ENCODE data around the gene GRIK3.

GRIK3 gene

DNA sequence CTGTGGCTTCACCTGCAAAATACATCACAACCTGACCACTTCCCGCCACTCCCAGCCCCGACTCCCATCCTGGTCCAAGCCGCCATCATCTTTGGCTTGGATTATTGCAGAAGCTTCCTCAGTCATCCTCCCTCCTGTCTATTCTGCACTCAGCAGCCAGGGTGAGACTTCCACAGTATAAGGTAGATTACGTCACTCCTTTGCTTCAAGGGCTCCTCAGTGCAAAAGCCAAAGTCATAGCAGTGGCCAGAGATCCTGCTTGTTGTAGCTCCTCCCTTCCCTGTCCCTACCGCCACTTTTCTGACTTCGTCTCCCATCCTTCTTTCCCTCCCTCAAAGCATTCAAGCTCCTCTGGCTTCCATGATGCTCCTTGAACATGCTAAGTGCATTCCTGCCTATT is 152.8 kb downstream of the GRIK3 start:
- DNase-seq (ENCODE audit: low read depth in 1 of 2, low spot score in 1 of 2) = no peak

DNA sequence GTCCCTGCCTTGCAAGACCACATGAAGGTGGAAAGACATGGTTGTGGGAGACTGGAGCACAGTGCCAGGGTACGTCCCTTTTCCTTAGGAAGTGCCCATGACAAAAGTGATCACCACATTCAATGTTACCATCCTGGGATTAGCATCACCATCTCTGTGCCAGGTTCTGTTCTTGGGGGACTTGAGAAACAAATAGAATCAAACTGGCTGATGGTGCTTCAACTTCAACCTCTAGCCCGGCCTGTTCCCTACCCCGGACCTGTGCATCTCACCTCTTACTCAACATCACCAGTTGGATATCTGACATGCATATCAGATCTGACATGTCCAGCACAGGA is 153.3 kb downstream of the GRIK3 start:
- no peak for DNase-seq (ENCODE audit: low read depth in 1 of 2, low spot score in 1 of 2)

DNA sequence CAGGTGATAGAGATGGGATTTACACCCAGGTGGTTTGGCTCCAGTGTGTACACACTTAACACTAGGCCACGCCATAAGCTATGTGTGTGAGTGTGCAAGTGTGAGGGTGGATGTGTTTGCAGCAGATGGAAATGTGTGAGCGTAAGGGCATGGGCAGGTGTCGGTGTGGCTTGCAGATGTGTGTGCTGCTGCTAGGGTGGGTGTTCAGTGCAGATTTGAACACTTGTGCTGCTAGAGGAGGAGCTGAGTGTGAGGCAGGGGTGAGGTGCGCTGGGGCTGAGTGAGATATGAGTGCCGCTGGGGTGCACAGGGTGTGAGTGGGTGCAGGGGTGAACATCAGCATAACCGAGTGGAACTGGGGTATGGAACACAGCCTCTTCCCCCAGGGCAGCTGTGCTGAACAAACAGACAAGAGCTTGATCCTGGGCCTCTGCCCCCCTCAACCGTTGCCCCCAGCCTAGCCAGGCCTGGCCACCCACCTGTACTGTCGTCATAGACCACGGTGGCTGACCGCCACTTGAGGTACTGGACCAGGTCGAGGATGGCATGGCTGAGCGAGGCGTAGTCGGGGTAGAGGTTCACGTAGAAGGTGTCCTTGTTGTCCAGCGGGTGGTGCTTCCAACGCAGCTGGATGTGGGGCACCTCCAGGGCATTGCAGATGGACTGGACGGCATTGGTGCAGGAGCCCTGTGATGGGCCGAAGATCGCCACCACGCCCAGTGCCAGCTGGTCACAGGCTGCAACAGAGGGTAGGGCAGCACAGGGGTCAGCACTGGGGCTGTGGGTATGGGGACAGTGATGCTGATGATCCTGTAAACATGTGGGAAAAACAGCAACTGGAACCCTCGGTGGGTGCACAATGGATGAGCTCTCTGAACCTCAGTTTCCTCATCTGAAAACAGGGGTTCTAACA is 153.9 kb downstream of the GRIK3 start:
- no peak for DNase-seq (ENCODE audit: low read depth in 1 of 2, low spot score in 1 of 2)

DNA sequence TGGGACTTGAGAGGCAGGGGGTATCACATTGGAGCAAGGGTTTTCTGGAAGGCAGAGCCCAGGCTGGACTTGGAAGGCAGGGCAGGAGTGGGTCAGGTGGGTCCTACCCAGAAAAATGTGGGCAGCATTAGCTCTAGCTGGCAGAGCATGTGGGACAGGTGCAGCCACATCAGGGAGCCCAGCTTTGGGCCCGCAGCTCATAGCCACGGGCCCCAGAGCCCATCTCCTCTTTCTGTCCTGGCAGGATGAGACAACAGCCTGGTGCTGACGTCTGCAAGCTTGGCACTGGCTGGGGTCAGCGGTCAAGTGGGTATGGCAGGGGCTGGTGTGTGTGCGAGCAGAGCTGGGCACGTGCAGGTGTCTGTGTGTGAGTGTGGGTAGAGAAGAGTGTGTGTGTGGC is 154.7 kb downstream of the GRIK3 start:
- DNase-seq (ENCODE audit: low read depth in 1 of 2, low spot score in 1 of 2) = no peak

DNA sequence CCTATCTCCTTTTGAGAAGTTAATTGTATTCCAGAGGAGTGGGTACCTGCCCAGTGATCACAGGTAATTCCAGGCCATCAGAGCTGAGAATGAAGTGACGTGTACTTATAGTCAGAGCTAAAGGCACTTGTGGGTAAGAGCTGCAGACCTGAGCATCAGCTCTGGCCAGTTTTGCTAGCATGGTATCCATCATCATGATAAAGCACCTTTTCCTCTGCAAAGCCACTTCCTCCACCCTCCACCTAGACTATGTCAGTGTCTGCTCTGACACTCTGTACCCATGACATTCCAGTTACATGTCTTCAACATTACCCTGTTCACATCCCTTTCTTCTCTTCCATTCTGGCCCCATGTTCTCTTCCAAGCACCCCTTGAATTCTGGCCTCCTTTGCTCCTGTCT is 157.3 kb downstream of the GRIK3 start:
- no peak for DNase-seq (ENCODE audit: low read depth in 1 of 2, low spot score in 1 of 2)

DNA sequence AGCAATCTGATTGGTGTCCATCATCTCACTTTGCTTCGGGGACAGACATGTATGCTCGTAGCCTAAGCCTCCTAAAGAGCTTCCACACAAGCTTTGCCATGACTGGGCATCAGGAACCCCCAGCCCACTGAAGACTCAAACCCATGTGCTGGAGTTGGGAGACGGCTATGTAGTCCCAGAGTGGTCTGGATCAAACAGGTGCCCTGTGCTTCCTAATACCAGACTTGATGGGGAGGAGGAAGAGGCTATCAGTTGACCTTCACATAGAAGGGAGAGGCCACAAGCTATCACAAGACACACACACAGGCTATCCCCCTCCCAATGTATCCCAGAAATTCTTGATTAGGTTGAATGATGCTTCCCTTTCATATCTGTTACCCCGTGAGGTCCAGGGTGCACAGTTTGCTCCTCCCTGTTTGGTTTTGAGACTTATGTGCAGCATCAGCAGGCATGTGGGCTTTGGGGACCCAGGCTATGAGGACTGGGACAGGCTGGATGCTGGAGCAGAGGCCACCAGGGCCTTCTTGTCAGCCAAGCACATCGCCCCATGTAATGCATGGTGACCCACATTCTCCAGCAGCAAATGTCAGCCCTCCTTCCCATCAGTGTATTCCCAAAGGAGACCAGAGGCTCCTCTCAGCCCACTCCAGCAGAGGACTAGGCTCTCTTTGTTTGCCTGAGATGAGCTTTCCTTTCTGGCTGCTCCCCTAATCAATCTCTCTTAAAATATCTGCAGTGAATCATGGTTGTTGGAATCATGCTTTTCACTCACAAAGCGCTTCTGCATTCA is 159.8 kb downstream of the GRIK3 start:
- no peak for DNase-seq (ENCODE audit: low read depth in 1 of 2, low spot score in 1 of 2)

DNA sequence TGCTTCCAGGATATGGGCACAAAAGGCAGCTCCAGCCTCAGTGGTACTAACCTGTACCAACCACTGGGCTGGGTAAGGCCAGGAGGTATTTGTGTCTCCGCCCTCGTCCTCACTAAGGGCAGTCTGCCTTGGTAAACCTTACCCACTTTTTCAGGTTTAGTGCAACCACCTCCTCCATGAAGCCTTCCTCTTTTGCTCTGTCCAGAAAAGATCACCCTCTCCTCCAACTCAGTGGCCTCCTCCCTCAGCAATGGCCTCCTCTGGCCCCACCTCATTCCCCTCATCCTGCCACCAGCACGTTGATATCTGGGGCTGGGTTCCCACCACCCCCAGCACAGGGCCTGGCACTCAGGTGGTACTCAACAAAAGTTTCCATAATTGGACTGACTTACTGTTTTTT is 161.5 kb downstream of the GRIK3 start:
- DNase-seq (ENCODE audit: low read depth in 1 of 2, low spot score in 1 of 2) = no peak

DNA sequence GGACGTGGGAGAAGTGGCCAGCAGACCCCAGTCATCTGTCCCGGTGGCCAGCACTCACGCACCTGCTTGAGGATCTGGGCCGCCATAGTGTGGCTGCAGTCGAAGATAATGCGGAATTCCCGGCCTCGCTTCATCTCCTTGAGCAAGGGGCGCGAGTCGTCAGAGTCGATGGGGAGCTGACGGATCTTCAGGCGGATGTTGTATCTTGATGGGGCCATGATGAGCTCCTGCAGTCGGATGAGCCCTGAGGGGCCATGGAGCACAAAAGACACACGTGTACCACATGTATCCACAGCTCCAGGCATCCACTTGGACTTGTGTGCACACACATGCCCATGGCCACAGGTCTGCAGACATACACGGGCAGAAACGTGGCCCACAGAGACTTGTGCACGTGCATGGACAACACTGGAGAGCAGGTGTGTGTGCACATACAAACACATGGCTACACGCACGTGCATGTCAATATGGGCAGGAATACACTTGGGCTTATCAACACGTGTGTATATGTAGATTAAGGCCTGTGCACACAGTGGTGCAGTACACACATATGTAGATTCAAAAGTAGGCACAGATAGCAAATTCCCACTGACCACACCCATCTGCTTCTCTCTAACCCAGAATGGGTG is 162.1 kb downstream of the GRIK3 start:
- no peak for DNase-seq (ENCODE audit: low read depth in 1 of 2, low spot score in 1 of 2)

DNA sequence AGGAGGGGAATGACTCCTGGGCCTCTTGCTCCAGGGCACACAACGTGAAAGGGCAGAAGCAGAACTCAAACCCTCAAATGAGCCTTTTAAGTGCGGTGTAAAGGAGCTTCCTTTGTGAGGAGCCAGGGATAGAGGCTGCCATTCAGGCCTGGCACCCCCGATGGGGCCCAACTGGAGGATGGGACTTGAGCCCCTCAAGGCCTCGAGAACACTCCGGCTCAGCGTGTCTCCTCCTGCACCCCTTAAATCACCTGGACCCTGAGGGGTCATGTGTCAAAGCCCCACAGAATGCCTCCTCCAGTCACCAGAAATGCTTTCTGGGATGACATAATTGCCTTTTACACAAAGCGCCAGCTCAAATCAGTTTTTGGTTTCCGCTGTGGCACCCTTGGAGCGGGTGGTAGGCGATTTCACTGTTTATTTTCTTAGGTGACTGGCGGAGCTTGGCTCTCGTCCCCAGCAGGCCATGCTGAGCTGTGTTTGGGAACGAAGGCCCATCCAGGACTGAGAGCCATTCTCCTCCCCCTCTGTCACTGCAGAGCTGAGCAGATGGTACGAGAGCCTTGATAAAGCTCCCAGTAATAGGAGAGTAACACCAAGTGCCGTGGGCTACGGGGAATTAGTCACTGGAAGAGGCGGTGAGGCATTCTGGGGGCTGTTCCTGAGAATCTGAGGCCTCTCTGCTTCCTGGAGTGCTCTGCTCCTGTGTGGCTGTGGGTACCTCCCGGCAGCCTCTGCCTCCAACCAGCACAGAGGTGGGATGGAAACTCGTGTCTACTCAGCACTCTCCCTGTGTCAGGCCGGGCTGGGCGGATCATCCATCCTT is 163.0 kb downstream of the GRIK3 start:
- DNase-seq (ENCODE audit: low read depth in 1 of 2, low spot score in 1 of 2) = no peak

DNA sequence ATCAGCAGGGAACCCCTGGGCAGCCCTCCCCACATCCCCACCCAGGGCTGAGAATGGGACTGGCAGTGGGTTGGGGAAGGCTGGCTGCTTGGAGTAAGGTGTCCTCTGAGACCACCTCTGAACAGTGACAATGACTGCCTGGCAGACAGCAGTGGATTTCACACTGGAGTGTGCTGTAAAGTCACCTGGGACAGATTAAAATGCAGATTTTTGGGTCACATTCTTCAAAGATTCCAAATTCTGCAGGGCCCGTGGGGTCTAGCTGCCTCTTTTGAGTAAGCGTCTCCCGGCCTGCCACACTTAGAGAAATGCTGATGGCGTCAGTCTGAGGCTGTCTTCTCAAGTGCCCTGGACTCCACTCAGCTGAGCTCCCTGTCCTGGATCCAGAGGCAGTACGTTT is 164.5 kb downstream of the GRIK3 start:
- DNase-seq (ENCODE audit: low read depth in 1 of 2, low spot score in 1 of 2) = no peak

DNA sequence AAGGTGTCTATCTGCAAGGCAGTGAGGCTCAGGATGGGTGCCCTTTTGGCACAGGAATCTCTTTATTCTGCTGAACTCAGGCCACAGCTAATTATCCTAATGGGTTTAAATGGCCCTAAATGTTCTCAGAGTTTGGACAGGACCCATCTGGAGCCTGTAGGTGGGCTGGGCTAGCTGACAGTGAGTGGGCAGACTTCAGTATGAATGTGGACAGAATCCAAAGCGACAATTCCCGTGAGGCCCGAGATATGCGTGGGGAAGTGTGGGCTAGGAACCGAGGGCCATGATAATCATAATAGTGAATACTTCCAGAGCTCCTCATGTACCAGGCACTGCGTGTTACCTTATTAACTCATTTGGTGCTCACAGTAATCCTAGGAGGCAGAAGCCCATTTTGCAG is 165.3 kb downstream of the GRIK3 start:
- no peak for DNase-seq (ENCODE audit: low read depth in 1 of 2, low spot score in 1 of 2)

DNA sequence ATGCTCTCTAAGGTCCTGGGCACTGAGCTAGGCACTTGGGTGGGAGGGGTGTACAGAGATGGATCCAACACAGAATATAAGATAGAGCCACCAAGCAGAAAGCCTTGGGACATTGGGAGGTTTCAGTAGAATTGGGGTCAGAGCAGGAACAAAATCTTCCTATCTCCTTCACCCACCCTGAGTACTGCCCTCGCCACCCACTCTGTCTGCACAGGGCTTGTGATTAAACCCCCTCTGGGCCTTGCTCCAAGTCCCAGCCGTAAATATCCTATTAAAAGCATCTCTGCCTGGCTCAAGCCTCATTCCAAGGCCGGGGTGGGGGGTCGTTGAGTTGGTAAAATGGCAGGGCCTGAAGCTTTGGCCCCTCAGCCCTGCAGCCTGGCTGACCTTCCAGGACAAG is 166.7 kb downstream of the GRIK3 start:
- DNase-seq (ENCODE audit: low read depth in 1 of 2, low spot score in 1 of 2) = no peak

DNA sequence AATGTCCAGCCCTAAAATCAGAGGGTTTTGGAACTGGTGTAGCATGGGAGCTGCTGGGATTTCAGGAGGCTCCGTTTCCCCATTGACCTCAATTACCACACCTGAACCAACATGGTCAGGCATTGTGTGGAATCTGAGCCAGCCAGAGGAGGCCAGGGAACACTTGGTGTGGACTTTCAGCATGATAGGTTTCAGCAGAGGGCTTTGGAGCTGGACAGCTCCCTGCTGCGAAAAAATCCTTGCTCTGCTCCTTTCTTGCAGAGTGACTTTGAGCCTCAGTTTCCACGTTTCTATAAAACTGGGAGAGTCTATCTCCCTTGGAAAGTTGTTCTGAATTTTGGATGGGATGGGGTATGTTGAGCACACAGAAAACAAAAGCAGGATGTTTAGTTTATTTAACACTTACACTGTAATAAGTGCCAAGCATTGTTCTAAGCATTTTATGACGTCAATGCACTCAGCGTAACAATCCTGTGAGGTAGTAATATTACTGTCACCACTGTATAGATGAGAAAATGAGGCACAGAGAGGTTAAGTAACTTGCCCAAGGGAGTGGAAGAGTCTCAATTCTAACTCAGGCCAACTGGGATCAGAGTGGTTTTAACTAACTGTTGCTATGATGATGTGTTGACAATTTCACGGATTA is 168.0 kb downstream of the GRIK3 start:
- no peak for DNase-seq (ENCODE audit: low read depth in 1 of 2, low spot score in 1 of 2)

DNA sequence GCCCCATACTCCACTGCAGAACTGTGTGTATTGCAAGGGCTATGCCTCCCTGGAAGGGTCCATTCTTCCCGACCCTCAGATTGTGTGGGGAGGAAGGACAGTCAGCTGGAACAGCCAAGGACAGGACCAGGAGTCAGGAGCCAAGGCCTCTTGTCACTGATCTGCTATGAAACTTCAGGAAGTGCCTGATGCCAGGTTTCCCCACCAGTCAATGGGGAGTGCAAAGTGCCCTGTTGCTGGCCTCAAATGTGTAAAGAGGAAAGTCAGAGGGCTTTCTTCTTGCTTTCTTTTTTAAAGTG is 168.8 kb downstream of the GRIK3 start:
- DNase-seq (ENCODE audit: low read depth in 1 of 2, low spot score in 1 of 2) = no peak

DNA sequence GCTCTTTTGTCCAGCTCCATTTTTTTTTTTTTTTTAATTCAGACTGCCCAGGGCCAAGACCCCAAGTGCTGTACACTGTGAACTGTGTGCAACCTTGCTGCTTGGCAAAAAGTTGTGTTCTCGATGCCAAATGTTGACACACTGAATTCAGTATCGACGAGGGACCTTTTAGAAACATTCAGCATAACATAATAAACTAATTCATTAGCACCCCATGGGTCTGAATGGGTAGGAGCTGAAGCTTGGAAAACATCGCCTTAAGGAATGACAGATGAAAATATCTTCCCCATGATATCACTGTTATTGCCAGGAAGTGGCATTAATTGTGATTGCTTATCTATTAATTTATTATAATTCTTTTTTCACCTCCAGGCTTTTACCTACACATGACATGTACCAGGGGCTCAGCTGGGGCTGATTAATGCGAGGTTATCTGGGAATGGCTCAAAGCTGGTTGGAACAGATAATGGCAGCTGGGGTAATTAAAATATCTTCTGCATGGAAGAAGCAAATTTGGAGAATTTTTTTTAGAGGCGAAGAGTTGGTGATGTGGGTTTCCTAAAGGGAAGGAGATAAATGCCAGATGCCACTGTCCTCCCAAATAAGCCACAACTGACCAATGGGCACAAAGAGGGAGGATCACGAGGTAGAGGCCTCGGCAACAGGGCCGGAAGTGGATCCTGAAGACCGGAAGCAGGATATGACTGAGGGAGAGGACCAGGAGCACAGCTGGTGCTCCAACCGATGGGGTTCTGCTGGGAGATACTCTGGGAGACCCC is 169.3 kb downstream of the GRIK3 start:
- no peak for DNase-seq (ENCODE audit: low read depth in 1 of 2, low spot score in 1 of 2)

DNA sequence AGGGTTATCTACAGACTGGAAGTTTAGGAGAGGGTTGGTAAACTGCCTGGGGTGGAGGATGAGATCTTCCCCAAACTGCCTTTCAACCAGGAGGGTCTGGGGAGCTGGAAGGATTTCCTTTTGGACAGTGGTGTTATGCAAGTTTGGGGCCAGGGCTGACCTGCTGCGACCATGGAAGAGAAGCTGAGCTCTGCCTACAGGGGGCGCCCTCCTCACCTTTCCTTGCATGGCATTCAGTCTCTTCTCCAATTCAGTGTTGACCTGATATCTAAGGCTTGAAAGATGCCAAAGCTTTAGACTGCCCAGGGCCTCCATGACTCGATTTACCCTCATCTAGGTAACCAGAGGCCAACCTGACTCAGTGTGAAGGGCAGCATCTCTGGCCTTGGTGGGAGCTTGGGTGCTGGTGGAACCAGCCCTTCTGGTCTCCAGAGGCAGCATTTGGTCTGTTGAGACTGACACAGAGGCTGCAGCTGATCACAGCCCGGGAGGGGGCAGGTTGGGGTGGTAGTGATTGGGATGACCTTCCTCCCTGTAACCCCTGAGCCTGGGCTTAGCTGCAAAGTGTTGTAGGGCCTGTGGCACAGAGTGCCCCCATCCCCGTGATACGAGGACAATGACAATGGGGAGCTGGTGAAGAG is 170.0 kb downstream of the GRIK3 start:
- no peak for DNase-seq (ENCODE audit: low read depth in 1 of 2, low spot score in 1 of 2)

DNA sequence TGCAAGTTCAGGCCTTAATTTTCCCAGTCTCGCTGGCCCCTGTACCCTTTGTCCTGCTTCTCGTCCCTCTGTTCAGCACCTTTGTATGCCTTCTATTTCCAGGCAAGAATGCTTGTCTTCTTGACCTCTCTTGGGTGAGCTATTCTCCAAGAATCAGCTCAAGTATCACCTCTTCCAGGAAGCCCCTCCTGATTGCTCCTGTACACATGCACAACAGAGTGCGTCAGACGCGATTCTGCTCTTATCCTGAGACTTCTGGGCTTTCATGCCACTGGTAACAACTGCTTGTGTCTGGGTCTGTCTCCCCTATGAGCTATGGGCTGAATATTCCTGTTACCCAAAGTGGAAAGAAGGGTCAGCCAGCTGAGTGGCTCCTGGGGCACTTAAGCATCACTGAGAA is 170.8 kb downstream of the GRIK3 start:
- no peak for DNase-seq (ENCODE audit: low read depth in 1 of 2, low spot score in 1 of 2)

DNA sequence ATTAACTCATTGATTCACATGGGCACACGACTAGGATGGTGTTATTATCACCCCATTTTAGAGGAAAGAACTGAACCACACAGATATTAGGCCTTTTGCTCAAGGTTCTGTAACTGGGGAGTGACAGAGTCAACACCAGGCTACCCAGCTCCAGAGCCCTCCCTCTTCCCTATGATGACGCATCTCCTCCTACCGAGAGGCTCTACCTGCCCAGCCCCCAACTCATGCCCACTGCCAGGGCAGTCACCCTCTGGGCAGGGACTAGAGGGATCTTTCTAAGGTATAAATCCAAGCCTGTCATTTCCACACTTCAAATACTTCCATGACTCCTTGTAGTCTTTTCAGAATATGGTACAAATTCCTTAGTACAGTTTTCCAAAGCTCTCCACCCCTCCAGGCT is 171.3 kb downstream of the GRIK3 start:
- no peak for DNase-seq (ENCODE audit: low read depth in 1 of 2, low spot score in 1 of 2)

DNA sequence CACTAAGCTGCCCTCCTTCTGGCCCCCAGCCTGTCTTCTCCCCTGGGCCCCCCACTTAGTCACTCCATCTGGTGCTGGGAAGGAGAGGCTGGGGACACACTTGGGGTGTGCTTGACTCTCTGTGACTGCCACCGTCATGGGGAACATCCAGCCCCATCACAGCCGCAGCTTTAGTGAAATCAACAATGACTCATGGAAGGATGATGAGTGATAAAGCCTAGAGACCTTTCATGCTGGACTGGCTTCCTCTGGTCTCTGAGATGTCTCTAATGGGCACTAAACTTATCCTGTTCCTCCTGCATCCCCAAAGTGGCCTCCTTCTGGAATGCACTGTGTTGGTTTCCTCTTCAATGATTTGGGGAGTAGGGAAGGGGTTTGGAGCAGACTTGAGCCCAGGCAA is 172.9 kb downstream of the GRIK3 start:
- DNase-seq (ENCODE audit: low read depth in 1 of 2, low spot score in 1 of 2) = no peak

DNA sequence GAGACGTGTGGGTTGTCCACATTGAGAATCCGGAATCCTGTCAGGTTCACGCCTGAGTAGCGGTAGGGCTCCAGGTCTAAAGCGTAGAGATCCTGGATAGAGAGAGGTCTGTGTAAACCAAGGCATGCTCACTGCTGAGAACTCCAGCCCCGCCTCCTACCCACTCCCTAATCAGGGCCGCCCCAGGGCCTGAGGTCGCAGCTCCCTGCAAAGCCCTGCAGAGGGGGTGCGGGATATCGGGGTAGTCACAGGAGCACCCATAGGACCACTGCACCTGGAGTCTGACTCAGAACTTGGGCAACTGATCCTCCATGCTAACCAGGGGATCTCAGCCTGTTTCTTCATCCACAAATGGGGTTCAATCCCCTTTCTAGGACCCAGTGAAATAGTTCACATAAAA is 174.4 kb downstream of the GRIK3 start:
- DNase-seq (ENCODE audit: low read depth in 1 of 2, low spot score in 1 of 2) = no peak
